CD4-positive, alpha-beta T cell (primary cell): Measurements from ENCODE around the gene TMEM128. TPM values are rescaled to one million over a fixed set of nuclear protein-coding genes. Genes with fewer than 3 reads are reported as not detected.

Experiments used
- ATAC-seq: fragments of 200-7000 bp; cut with Tn5 transposase; one replicate; pipeline ENCODE4 v1.10.0; 2022; ENCODE audit warnings: mild to moderate bottlenecking; ENCODE audit not compliant: poor library complexity
- CTCF ChIA-PET: fragments of 350-600 bp; sonication (Branson Sonifier 250); formaldehyde crosslinking; loops from one replicate; lab custom pipeline; 2021; ENCODE audit warnings: antibody characterized with exemption, inconsistent platforms; lab: Charles Lee
- POLR2A ChIA-PET: fragments of 350-600 bp; sonication (Branson Sonifier 250); formaldehyde crosslinking; loops from one replicate; lab custom pipeline; 2021; ENCODE audit warnings: antibody characterized with exemption, inconsistent platforms; lab: Charles Lee
- DNase-seq, 14 experiments: peaks; one replicate each; pipeline ENCODE4 v3.0.0-alpha.2; 2013 to 2020; ENCODE audit warnings: mixed read lengths in 2 of 14
- H3K27ac ChIP-seq, 2 donors: one replicate each; pipeline versions ENCODE4 v1.5.1 to v1.7.0; 2013; ENCODE audit warnings: low read length in 2 of 2, low read depth in 1 of 2, mild to moderate bottlenecking in 1 of 2
- H3K27me3 ChIP-seq, 2 experiments: 1 replicate in 1 of 2; 2 replicates in 1 of 2; pipeline versions ENCODE4 v1.6.1 to v1.7.0; 2013; ENCODE audit warnings: low read length in 2 of 2, control low read depth in 1 of 2, mild to moderate bottlenecking in 1 of 2, moderate library complexity in 1 of 2; ENCODE audit not compliant: insufficient read depth in 2 of 2, control insufficient read depth in 1 of 2
- H3K36me3 ChIP-seq: one replicate; pipeline ENCODE4 v1.6.1; 2013; ENCODE audit warnings: low read length, control low read depth; ENCODE audit not compliant: insufficient read depth
- H3K4me1 ChIP-seq: one replicate; pipeline ENCODE4 v1.6.1; 2013; ENCODE audit warnings: low read length, control low read depth; ENCODE audit not compliant: insufficient read depth
- H3K4me3 ChIP-seq: one replicate; pipeline ENCODE4 v1.5.1; 2013; ENCODE audit warnings: mild to moderate bottlenecking, low read length, moderate library complexity
- H3K9me3 ChIP-seq, 2 experiments: 1 replicate in 1 of 2; 2 replicates in 1 of 2; pipeline versions ENCODE4 v1.6.1 to v1.7.0; 2013; ENCODE audit warnings: low read length in 2 of 2, mild to moderate bottlenecking in 2 of 2, control low read depth in 1 of 2, moderate library complexity in 1 of 2; ENCODE audit not compliant: control insufficient read depth in 1 of 2, insufficient read depth in 1 of 2
- H3K27ac Mint-ChIP-seq: one replicate; pipeline ENCODE4 v1.8.0; 2020; ENCODE audit warnings: mixed read lengths
- H3K27me3 Mint-ChIP-seq: one replicate; pipeline ENCODE4 v1.8.0; 2021; ENCODE audit warnings: mixed read lengths
- H3K36me3 Mint-ChIP-seq: one replicate; pipeline ENCODE4 v1.8.0; 2021; ENCODE audit warnings: low read depth, mixed read lengths
- H3K4me1 Mint-ChIP-seq: one replicate; pipeline ENCODE4 v1.8.0; 2021; ENCODE audit warnings: low read depth, mixed read lengths
- H3K4me3 Mint-ChIP-seq: one replicate; pipeline ENCODE4 v1.8.0; 2020; ENCODE audit warnings: mild to moderate bottlenecking, mixed read lengths
- H3K9me3 Mint-ChIP-seq: one replicate; pipeline ENCODE4 v1.8.0; 2020; ENCODE audit warnings: mixed read lengths
- CTCF ChIP-seq: fragments of 200-600 bp; IDR thresholded peaks from one replicate; pipeline ENCODE4 v1.8.0; 2022; ENCODE audit warnings: antibody characterized with exemption, mild to moderate bottlenecking
- intact Hi-C, 2 experiments: fragments of 100-400 bp; cut with DNase I in 1 of 2; cut with micrococcal nuclease in 1 of 2; formaldehyde crosslinking; loops; one replicate each; pipeline versions ENCODE4 v1.15.1 to v1.9.0; 2023 to 2025; cut with DNase I, micrococcal nuclease
- total RNA-seq, 174 experiments: library from RNA in 2 of 174; stranded (reverse) in 2 of 174; gene quantifications; one replicate each; pipeline ENCODE4 v1.2.3 and lab custom pipeline; 2021 to 2026

TMEM128 gene
- total RNA-seq, 2 experiments from 2014 or later: 6.0 to 6.9 TPM

- no peak within 1 kb of the TSS for H3K4me3 ChIP-seq
- no peak for TF ChIP-seq CTCF
- Mint-ChIP-seq H3K4me3 (no peak within 1 kb of the TSS), H3K36me3 (no peaks in the 10 kb centered on the region), H3K4me1 (peaks cover 8% of the 10 kb centered on the region), H3K27ac (no peak within 1 kb of the TSS), H3K27me3 (peaks cover 64% of the 10 kb centered on the region), H3K9me3 (no peaks in the 10 kb centered on the region)
- no peak within 1 kb of the TSS for H3K27ac ChIP-seq
- DNase-seq: no peak
- no peaks in the 10 kb centered on the region for H3K4me1 ChIP-seq
- H3K27me3 ChIP-seq: peaks cover 20 to 32% of the 10 kb centered on the region in 2 experiments
- ChIA-PET CTCF (no interaction called here), POLR2A (no interaction called here)
- ATAC-seq: no peak
- H3K36me3 ChIP-seq: no peaks in the 10 kb centered on the region
- intact Hi-C loops: no loop called here
- peaks cover 0 to 14% of the 10 kb centered on the region in 2 experiments for H3K9me3 ChIP-seq
Observed at GRCh38 chr4:4226606-4227438, 21.2 kb downstream of the TMEM128 start, which contains the start of gene OTOP1. Gene OTOP1, minus strand, starts transcription at chr4:4226929. Its CDS starts 65 bp downstream, at chr4:4226864.

GRCh38 chr4:4225915-4226605, 22.0 kb downstream of the TMEM128 start:
- ChIA-PET POLR2A (no interaction called here), CTCF (no interaction called here)
- Histone ChIP-seq H3K9me3 (peaks cover 0 to 14% of the 10 kb centered on the region in 2 experiments), H3K36me3 (no peaks in the 10 kb centered on the region), H3K27me3 (peaks cover 22 to 32% of the 10 kb centered on the region in 2 experiments), H3K4me1 (no peaks in the 10 kb centered on the region), H3K4me3 (no peak overlapping the region), H3K27ac (no peak overlapping the region)
- Mint-ChIP-seq H3K4me3 (no peak overlapping the region), H3K27ac (no peak overlapping the region), H3K4me1 (peaks cover 8% of the 10 kb centered on the region), H3K27me3 (peaks cover 69% of the 10 kb centered on the region), H3K9me3 (no peaks in the 10 kb centered on the region), H3K36me3 (no peaks in the 10 kb centered on the region)
- intact Hi-C loops: no loop called here
- DNase-seq (no peak), ATAC-seq (no peak)
- no peak for TF ChIP-seq CTCF

- H3K27me3 ChIP-seq: peaks cover 2 to 7% of the 10 kb centered on the region in 2 experiments
- H3K27ac ChIP-seq: no peak overlapping the region
- Mint-ChIP-seq H3K4me1 (no peaks in the 10 kb centered on the region), H3K9me3 (no peaks in the 10 kb centered on the region), H3K4me3 (no peak overlapping the region), H3K27ac (no peak overlapping the region), H3K27me3 (peaks cover 56% of the 10 kb centered on the region), H3K36me3 (no peaks in the 10 kb centered on the region)
- CTCF ChIA-PET: no interaction called here
- H3K4me3 ChIP-seq: no peak overlapping the region
- no peaks in the 10 kb centered on the region for H3K9me3 ChIP-seq
- intact Hi-C loops: no loop called here
- no peaks in the 10 kb centered on the region for H3K4me1 ChIP-seq
- no peak for TF ChIP-seq CTCF
- no peaks in the 10 kb centered on the region for H3K36me3 ChIP-seq
- DNase-seq: no peak
- POLR2A ChIA-PET: no interaction called here
- ATAC-seq: no peak
Observed at GRCh38 chr4:4217113-4217512, 30.9 kb downstream of the TMEM128 start.
